Trophoblast cell (in vitro differentiated cells and primary cell): ENCODE results near the gene FRMPD4.

Source experiments
- DNase-seq, 2 donors: peaks; one replicate each; pipeline ENCODE4 v3.0.0-alpha.2; 2016
- H2AFZ ChIP-seq: 2 replicates; pipeline ENCODE4 v1.6.1; 2013; ENCODE audit warnings: low read length, moderate library complexity, mild to moderate bottlenecking; ENCODE audit not compliant: insufficient read depth, poor library complexity
- H2AK5ac ChIP-seq: 2 replicates; pipeline ENCODE4 v1.6.1; 2013; ENCODE audit warnings: mild to moderate bottlenecking, low read length
- H2BK120ac ChIP-seq: 2 replicates; pipeline ENCODE4 v1.6.1; 2013; ENCODE audit warnings: low read length, mild to moderate bottlenecking, moderate library complexity; ENCODE audit not compliant: insufficient read depth, poor library complexity
- H2BK12ac ChIP-seq: 2 replicates; pipeline ENCODE4 v1.6.1; 2013; ENCODE audit warnings: mild to moderate bottlenecking, low read length, moderate library complexity
- H2BK5ac ChIP-seq: 2 replicates; pipeline ENCODE4 v1.6.1; 2013; ENCODE audit warnings: low read length, low read depth, moderate library complexity, mild to moderate bottlenecking; ENCODE audit not compliant: poor library complexity
- H3K14ac ChIP-seq: 2 replicates; pipeline ENCODE4 v1.6.1; 2013; ENCODE audit warnings: mild to moderate bottlenecking, low read length
- H3K18ac ChIP-seq: 2 replicates; pipeline ENCODE4 v1.6.1; 2013; ENCODE audit warnings: mild to moderate bottlenecking, low read length
- H3K23ac ChIP-seq: 2 replicates; pipeline ENCODE4 v1.6.1; 2013; ENCODE audit warnings: low read length
- H3K27ac ChIP-seq: 2 replicates; pipeline ENCODE4 v1.5.1; 2013; ENCODE audit warnings: low read depth, mild to moderate bottlenecking, inconsistent platforms, low read length, moderate library complexity
- H3K27me3 ChIP-seq: 2 replicates; pipeline ENCODE4 v1.6.1; 2013; ENCODE audit warnings: inconsistent platforms, mild to moderate bottlenecking, low read length, moderate library complexity; ENCODE audit not compliant: insufficient read depth
- H3K36me3 ChIP-seq, 2 experiments: 1 replicate in 1 of 2; 2 replicates in 1 of 2; pipeline ENCODE4 v1.6.1; 2013; ENCODE audit warnings: low read length in 2 of 2, mild to moderate bottlenecking in 2 of 2, moderate library complexity in 1 of 2; ENCODE audit not compliant: insufficient read depth in 2 of 2, control insufficient read depth in 1 of 2
- H3K4ac ChIP-seq: 2 replicates; pipeline ENCODE4 v1.6.1; 2013; ENCODE audit warnings: low read depth, mild to moderate bottlenecking, low read length, moderate library complexity
- H3K4me1 ChIP-seq, 2 experiments: 1 replicate in 1 of 2; 2 replicates in 1 of 2; pipeline ENCODE4 v1.6.1; 2013; ENCODE audit warnings: low read length in 2 of 2, mild to moderate bottlenecking in 2 of 2, moderate library complexity in 1 of 2; ENCODE audit not compliant: insufficient read depth in 2 of 2, control insufficient read depth in 1 of 2
- H3K4me2 ChIP-seq: 2 replicates; pipeline ENCODE4 v1.6.1; 2013; ENCODE audit warnings: inconsistent platforms, mild to moderate bottlenecking, low read length, moderate library complexity
- H3K4me3 ChIP-seq: 2 replicates; pipeline ENCODE4 v1.5.1; 2013; ENCODE audit warnings: mild to moderate bottlenecking, low read depth, low read length, inconsistent platforms
- H3K79me1 ChIP-seq: one replicate; pipeline ENCODE4 v1.6.1; 2013; ENCODE audit warnings: low read length
- H3K79me2 ChIP-seq: 2 replicates; pipeline ENCODE4 v1.6.1; 2013; ENCODE audit warnings: low read length, mild to moderate bottlenecking; ENCODE audit not compliant: control insufficient read depth, insufficient read depth, poor library complexity
- H3K9ac ChIP-seq: 2 replicates; pipeline ENCODE4 v1.6.1; 2013; ENCODE audit warnings: mild to moderate bottlenecking, low read length
- H3K9me3 ChIP-seq: 2 replicates; pipeline ENCODE4 v1.6.1; 2013; ENCODE audit warnings: low read depth, mild to moderate bottlenecking, control low read depth, inconsistent platforms, low read length; ENCODE audit not compliant: insufficient read depth
- H4K12ac ChIP-seq: 2 replicates; pipeline ENCODE4 v1.6.1; 2013; ENCODE audit warnings: low read depth, mild to moderate bottlenecking, low read length, moderate library complexity
- H4K8ac ChIP-seq: 2 replicates; pipeline ENCODE4 v1.6.1; 2013; ENCODE audit warnings: low read depth, mild to moderate bottlenecking, low read length, moderate library complexity
- H4K91ac ChIP-seq: one replicate; pipeline ENCODE4 v1.6.1; 2013; ENCODE audit warnings: low read depth, mild to moderate bottlenecking, low read length, moderate library complexity
- WGBS: extraction: QIAGEN DNeasy Blood & Tissue Kit; methylation state at CpG from one replicate; pipeline ENCODE4 v1.1.7; 2013; ENCODE audit warnings: missing lambda C conversion rate; ENCODE audit not compliant: insufficient read length, insufficient coverage; ENCODE audit errors: extremely low coverage; 5-methylcytosine and 5-hydroxymethylcytosine counted together

Gene FRMPD4

DNA sequence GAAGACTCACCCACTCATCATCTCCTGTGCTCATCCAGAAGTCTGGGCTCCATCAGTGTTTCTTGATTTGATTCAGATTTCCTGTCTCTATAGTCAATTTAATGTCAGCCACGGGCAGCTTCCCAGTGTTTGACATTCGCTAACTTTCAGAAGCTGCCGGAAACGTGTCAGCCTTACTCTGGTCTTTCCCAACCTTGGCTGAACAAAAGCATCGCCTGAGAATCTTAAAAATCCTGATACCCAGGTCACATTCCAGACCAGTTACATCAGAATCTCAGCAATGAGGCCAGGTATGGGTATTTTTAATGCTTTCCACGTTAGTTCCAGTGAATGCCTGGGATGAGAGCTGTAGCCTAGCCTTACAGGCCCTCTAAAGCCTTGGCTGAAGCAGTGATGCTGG lies 233.8 kb downstream of the FRMPD4 start:
- Histone ChIP-seq H4K91ac (no peak overlapping the region), H2BK5ac (peak overlapping the region; percentile 66), H3K14ac (no peak overlapping the region), H3K79me1 (peaks cover 7% of the 10 kb centered on the region), H2AFZ (no peak overlapping the region), H3K4ac (no peak overlapping the region), H3K9me3 (no peaks in the 10 kb centered on the region), H3K9ac (no peak overlapping the region), H3K4me3 (no peak overlapping the region), H3K18ac (no peak overlapping the region), H3K79me2 (no peaks in the 10 kb centered on the region), H3K4me1 (peaks cover 0 to 6% of the 10 kb centered on the region in 2 experiments), H3K27ac (peak overlapping the region; percentile 92), H2BK120ac (no peak overlapping the region), H4K8ac (no peak overlapping the region), H3K4me2 (no peak overlapping the region), H3K23ac (no peak overlapping the region), H2BK12ac (no peak overlapping the region), H3K36me3 (no peaks in the 10 kb centered on the region), H3K27me3 (no peaks in the 10 kb centered on the region), H2AK5ac (no peak overlapping the region), H4K12ac (no peak overlapping the region)
- DNase-seq, result peak; percentile 73 to 84
- WGBS, result no CpG with 5 or more reads among the region's 6 CpGs

DNA sequence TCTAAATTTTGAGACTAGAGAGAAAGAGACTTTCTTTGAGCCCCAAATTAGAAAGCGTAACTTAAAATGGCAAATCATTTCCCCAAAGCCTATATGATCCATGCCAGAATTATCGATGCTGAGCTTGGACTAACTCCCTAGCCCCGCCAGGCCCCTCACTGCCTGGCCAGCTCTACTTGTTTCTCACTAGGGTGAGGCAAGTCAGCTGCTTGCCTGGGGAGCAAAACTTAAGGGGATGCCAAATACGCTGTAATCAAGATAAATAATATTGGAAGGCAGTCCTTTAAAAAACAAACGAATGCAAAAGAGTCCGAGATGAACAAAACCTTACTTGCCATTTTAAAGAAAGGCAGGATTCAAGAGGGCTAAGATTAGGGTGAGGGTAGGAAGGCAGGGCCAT lies 236.0 kb downstream of the FRMPD4 start:
- DNase-seq, result no peak
- H3K4me3 ChIP-seq, result no peak overlapping the region
- no peaks in the 10 kb centered on the region for H3K36me3 ChIP-seq
- no peak overlapping the region for H2AFZ ChIP-seq
- no peak overlapping the region for H3K4ac ChIP-seq
- H3K27me3 ChIP-seq, result no peaks in the 10 kb centered on the region
- no peak overlapping the region for H2BK5ac ChIP-seq
- no peak overlapping the region for H3K9ac ChIP-seq
- WGBS, result no CpG with 5 or more reads among the region's 6 CpGs
- H3K18ac ChIP-seq, result no peak overlapping the region
- no peaks in the 10 kb centered on the region for H3K79me2 ChIP-seq
- H2BK12ac ChIP-seq, result peak overlapping the region; percentile 49
- H4K12ac ChIP-seq, result no peak overlapping the region
- H3K27ac ChIP-seq, result no peak overlapping the region
- no peaks in the 10 kb centered on the region for H3K9me3 ChIP-seq
- no peak overlapping the region for H2AK5ac ChIP-seq
- no peak overlapping the region for H4K8ac ChIP-seq
- H3K14ac ChIP-seq, result no peak overlapping the region
- no peak overlapping the region for H3K4me2 ChIP-seq
- no peak overlapping the region for H3K23ac ChIP-seq
- H3K4me1 ChIP-seq, result peaks cover 4 to 10% of the 10 kb centered on the region in 2 experiments
- peak overlapping the region; percentile 80 for H2BK120ac ChIP-seq
- H4K91ac ChIP-seq, result peak overlapping the region; percentile 47
- H3K79me1 ChIP-seq, result peaks cover 7% of the 10 kb centered on the region

DNA sequence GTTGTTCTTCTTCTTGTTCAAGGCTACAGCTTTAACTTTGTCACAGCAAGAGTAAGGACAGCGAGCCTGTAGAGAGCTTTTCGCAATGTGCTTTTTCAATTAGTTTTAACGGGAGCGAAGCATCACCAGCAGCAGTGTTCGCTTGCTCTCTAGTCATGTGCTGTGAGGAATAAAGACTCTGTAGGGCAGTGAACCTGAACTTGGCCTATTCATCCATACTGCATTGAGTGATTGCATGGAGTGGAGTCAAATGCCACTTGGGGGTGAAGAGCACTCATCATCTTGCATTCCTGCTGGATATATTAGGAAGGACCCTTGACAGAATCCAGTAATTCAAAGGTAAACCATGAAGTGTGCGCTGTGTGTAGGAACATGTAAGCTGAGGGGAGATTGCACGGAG lies 240.0 kb downstream of the FRMPD4 start:
- H2BK12ac ChIP-seq, result no peak overlapping the region
- H3K79me1 ChIP-seq, result no peaks in the 10 kb centered on the region
- H3K23ac ChIP-seq, result no peak overlapping the region
- no peak overlapping the region for H2AFZ ChIP-seq
- H3K4me1 ChIP-seq, result peaks cover 4% of the 10 kb centered on the region in 2 experiments
- H4K91ac ChIP-seq, result no peak overlapping the region
- no peak overlapping the region for H2BK120ac ChIP-seq
- no peak overlapping the region for H3K14ac ChIP-seq
- WGBS, result no CpG with 5 or more reads among the region's 7 CpGs
- no peak overlapping the region for H3K9ac ChIP-seq
- H3K79me2 ChIP-seq, result no peaks in the 10 kb centered on the region
- no peak overlapping the region for H3K4ac ChIP-seq
- H4K12ac ChIP-seq, result no peak overlapping the region
- no peak for DNase-seq
- H3K27me3 ChIP-seq, result no peaks in the 10 kb centered on the region
- H3K27ac ChIP-seq, result peak overlapping the region; percentile 40
- H2BK5ac ChIP-seq, result peak overlapping the region; percentile 42
- no peak overlapping the region for H2AK5ac ChIP-seq
- H3K18ac ChIP-seq, result no peak overlapping the region
- no peaks in the 10 kb centered on the region for H3K9me3 ChIP-seq
- no peak overlapping the region for H4K8ac ChIP-seq
- no peaks in the 10 kb centered on the region for H3K36me3 ChIP-seq
- H3K4me3 ChIP-seq, result no peak overlapping the region
- no peak overlapping the region for H3K4me2 ChIP-seq

DNA sequence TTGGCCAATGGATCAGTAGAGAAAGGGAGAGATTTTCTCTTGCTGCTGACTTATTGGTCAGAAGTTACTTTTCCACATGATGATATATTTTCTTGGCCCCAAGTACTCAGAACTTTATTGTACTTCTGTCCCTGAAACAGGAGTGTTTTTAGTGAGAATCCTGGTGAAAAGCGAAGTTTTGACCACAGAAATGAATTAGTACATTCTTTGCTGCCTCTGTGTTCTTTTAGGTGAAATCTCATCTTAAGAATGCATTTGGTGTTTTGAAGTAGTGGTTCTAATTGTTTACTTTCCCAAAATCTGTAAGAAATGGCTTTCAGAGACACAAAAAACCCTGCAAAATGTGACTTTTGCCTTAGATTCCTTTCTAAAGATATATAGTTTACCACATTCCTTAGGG lies 240.4 kb downstream of the FRMPD4 start:
- no peak overlapping the region for H2BK5ac ChIP-seq
- no peak overlapping the region for H2BK12ac ChIP-seq
- H4K91ac ChIP-seq, result no peak overlapping the region
- H3K27me3 ChIP-seq, result no peaks in the 10 kb centered on the region
- H3K9ac ChIP-seq, result no peak overlapping the region
- H3K4me1 ChIP-seq, result peaks cover 4% of the 10 kb centered on the region in 2 experiments
- H4K8ac ChIP-seq, result no peak overlapping the region
- no CpG with 5 or more reads among the region's 1 CpG for WGBS
- no peak overlapping the region for H3K4ac ChIP-seq
- H2AK5ac ChIP-seq, result no peak overlapping the region
- H3K18ac ChIP-seq, result no peak overlapping the region
- DNase-seq, result no peak
- no peak overlapping the region for H3K4me2 ChIP-seq
- H3K79me2 ChIP-seq, result no peaks in the 10 kb centered on the region
- H3K36me3 ChIP-seq, result no peaks in the 10 kb centered on the region
- no peak overlapping the region for H2AFZ ChIP-seq
- no peak overlapping the region for H3K23ac ChIP-seq
- H3K9me3 ChIP-seq, result no peaks in the 10 kb centered on the region
- H3K14ac ChIP-seq, result no peak overlapping the region
- no peak overlapping the region for H4K12ac ChIP-seq
- no peak overlapping the region for H3K4me3 ChIP-seq
- peak overlapping the region; percentile 40 for H3K27ac ChIP-seq
- no peak overlapping the region for H2BK120ac ChIP-seq
- no peaks in the 10 kb centered on the region for H3K79me1 ChIP-seq
